ENCODE results near the gene RAPGEF1. TPM values are rescaled to one million over a fixed set of nuclear protein-coding genes. Genes with fewer than 3 reads are reported as not detected.

The RAPGEF1 gene
- total and polyA plus RNA-seq, 9 of the 15 experiments (the other 6 are each of a cell fraction or from before 2014, with no cell fraction given), result 0.06 to 44.1 (median 19.9) TPM

DNA sequence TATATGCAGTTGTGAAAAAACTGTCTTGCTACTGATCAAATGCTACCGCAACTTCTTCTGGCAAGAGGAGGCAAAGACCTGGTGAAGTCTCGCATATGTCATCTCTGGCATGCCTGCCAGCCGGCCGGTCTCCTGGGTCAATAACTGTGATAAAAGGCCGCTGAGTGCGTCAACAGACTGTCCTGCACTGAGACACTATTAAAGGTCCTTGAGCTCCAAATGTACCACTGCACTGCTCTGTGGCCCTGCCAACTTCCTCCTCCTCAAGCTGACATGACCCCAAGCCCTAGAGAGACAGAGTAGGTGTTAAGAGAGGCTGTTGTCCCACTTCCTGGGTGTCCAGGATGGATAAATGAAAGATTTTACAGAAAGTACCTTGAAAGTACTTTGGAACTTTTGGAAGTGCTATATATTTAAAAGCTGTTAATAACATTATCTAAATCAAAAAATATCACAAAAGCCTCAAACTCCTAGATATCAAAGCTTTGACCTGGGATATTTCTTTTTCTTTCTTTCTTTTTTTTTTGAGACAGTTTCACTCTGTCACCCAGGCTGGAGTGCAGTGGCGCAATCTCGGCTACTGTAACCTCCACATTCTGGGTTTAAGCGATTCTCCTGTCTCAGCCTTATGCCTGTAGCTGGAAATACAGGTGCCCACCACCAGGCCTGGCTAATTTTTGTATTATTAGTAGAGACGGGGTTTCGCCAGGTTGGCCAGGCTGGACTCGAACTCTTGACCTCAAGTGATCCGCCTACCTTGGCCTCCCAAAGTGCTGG, 31.5 kb downstream of the RAPGEF1 start (continued):
- 0 out of 2 replicates have a peak, but pooled peaks have one; percentile 13 for TF ChIP-seq ZNF583 (CRISPR knock-in tag; IDR thresholded peaks at IDR 0.05)

GRCh38 chr9:131707733-131708157, 32.1 kb downstream of the RAPGEF1 start:
- intact Hi-C loops (cut with micrococcal nuclease) (no loop called here), in situ Hi-C loops (cut with MboI) (loop anchor here (25.0 kb wide), 1 partner anchor 995 kb away; no protein-coding TSS in a partner anchor)
- no peak overlapping the region for H3K4me3 ChIP-seq
- ATAC-seq (peak; percentile 92), DNase-seq (ENCODE audit: extremely low read depth in 1 of 4, low spot score in 3 of 4) (peak in 3 of 4 experiments; percentile 31 to 74 (median 64)), FAIRE-seq (peak; percentile 75)
- CTCF ChIA-PET (ENCODE audit: low intra/inter-chr PET ratio), result no interaction called here
- peaks cover 6 to 16% of the 10 kb centered on the region in 2 experiments; a peak in 4 of 5 replicates for H3K4me1 ChIP-seq (replicated peaks in 1 of 2; ENCODE audit: control insufficient read depth in 2 of 2, insufficient read depth in 2 of 2, low read length in 2 of 2)
- no peaks in the 10 kb centered on the region for H3K9me1 ChIP-seq (ENCODE audit: control insufficient read depth, insufficient read depth, low read length)
- POLR2A ChIA-PET, result interaction anchor here (1.0 kb wide), 1 partner anchor 1141 kb away, joined by 3 read pairs; no protein-coding TSS in a partner anchor
- no peaks in the 10 kb centered on the region; the same call in 2 of the 3 replicates for H3K36me3 ChIP-seq (ENCODE audit: control insufficient read depth, insufficient read depth, low read length)
- peak overlapping the region in 1 of 2 experiments; percentile 44; a peak in 2 of 4 replicates for H3K9ac ChIP-seq (ENCODE audit: insufficient read depth in 1 of 2, low read depth in 2 of 2, low read length in 2 of 2)
- no peaks in the 10 kb centered on the region for H3K9me3 ChIP-seq (replicated peaks; ENCODE audit: control insufficient read depth, insufficient read depth, low read depth, low read length)
- peaks cover 19% of the 10 kb centered on the region for H3K79me2 ChIP-seq (ENCODE audit: control insufficient read depth, insufficient read depth, low read length)
- H3K4me2 ChIP-seq (ENCODE audit: insufficient read depth, low read length), result peak overlapping the region; percentile 36; the same call in 1 of the 2 replicates
- WGBS (ENCODE audit: insufficient coverage, low coverage, missing lambda C conversion rate), result 0% methylated on average over 4 of the region's 4 CpGs
- BruUV-seq (replicated peaks), result no TSS peak
- peaks cover 8% of the 10 kb centered on the region; the same call in 1 of the 2 replicates for H4K20me1 ChIP-seq (replicated peaks; ENCODE audit: control insufficient read depth, insufficient read depth, low read length)
- H3K27me3 ChIP-seq (ENCODE audit: control insufficient read depth in 2 of 2, insufficient read depth in 2 of 2, low read length in 2 of 2), result no peaks in the 10 kb centered on the region
- H2AFZ ChIP-seq (ENCODE audit: low read depth, low read length), result peak overlapping the region; percentile 59; the same call in 1 of the 2 replicates
- peak overlapping the region; percentile 68; the same call in 2 of the 3 replicates for H3K27ac ChIP-seq (ENCODE audit: extremely low read depth, low read depth, low read length)
- TF ChIP-seq, protein P1, sequence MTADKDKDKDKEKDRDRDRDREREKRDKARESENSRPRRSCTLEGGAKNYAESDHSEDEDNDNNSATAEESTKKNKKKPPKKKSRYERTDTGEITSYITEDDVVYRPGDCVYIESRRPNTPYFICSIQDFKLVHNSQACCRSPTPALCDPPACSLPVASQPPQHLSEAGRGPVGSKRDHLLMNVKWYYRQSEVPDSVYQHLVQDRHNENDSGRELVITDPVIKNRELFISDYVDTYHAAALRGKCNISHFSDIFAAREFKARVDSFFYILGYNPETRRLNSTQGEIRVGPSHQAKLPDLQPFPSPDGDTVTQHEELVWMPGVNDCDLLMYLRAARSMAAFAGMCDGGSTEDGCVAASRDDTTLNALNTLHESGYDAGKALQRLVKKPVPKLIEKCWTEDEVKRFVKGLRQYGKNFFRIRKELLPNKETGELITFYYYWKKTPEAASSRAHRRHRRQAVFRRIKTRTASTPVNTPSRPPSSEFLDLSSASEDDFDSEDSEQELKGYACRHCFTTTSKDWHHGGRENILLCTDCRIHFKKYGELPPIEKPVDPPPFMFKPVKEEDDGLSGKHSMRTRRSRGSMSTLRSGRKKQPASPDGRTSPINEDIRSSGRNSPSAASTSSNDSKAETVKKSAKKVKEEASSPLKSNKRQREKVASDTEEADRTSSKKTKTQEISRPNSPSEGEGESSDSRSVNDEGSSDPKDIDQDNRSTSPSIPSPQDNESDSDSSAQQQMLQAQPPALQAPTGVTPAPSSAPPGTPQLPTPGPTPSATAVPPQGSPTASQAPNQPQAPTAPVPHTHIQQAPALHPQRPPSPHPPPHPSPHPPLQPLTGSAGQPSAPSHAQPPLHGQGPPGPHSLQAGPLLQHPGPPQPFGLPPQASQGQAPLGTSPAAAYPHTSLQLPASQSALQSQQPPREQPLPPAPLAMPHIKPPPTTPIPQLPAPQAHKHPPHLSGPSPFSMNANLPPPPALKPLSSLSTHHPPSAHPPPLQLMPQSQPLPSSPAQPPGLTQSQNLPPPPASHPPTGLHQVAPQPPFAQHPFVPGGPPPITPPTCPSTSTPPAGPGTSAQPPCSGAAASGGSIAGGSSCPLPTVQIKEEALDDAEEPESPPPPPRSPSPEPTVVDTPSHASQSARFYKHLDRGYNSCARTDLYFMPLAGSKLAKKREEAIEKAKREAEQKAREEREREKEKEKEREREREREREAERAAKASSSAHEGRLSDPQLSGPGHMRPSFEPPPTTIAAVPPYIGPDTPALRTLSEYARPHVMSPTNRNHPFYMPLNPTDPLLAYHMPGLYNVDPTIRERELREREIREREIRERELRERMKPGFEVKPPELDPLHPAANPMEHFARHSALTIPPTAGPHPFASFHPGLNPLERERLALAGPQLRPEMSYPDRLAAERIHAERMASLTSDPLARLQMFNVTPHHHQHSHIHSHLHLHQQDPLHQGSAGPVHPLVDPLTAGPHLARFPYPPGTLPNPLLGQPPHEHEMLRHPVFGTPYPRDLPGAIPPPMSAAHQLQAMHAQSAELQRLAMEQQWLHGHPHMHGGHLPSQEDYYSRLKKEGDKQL (CRISPR knock-in tag; IDR thresholded peaks at IDR 0.05; ENCODE audit: borderline replicate concordance), result no peak
- TF ChIP-seq KAT2B (IDR thresholded peaks at IDR 0.05; ENCODE audit: low read depth, low read length) (no peak), HOXB6 (CRISPR knock-in tag; IDR thresholded peaks at IDR 0.05; ENCODE audit: borderline replicate concordance) (no peak), ZNF140 (CRISPR knock-in tag; IDR thresholded peaks at IDR 0.05) (no peak), IRF1 (CRISPR knock-in tag; IDR thresholded peaks at IDR 0.05; ENCODE audit: borderline replicate concordance) (no peak), NR3C1 (CRISPR knock-in tag; IDR thresholded peaks at IDR 0.05) (no peak)
- TF ChIP-seq, protein P2, sequence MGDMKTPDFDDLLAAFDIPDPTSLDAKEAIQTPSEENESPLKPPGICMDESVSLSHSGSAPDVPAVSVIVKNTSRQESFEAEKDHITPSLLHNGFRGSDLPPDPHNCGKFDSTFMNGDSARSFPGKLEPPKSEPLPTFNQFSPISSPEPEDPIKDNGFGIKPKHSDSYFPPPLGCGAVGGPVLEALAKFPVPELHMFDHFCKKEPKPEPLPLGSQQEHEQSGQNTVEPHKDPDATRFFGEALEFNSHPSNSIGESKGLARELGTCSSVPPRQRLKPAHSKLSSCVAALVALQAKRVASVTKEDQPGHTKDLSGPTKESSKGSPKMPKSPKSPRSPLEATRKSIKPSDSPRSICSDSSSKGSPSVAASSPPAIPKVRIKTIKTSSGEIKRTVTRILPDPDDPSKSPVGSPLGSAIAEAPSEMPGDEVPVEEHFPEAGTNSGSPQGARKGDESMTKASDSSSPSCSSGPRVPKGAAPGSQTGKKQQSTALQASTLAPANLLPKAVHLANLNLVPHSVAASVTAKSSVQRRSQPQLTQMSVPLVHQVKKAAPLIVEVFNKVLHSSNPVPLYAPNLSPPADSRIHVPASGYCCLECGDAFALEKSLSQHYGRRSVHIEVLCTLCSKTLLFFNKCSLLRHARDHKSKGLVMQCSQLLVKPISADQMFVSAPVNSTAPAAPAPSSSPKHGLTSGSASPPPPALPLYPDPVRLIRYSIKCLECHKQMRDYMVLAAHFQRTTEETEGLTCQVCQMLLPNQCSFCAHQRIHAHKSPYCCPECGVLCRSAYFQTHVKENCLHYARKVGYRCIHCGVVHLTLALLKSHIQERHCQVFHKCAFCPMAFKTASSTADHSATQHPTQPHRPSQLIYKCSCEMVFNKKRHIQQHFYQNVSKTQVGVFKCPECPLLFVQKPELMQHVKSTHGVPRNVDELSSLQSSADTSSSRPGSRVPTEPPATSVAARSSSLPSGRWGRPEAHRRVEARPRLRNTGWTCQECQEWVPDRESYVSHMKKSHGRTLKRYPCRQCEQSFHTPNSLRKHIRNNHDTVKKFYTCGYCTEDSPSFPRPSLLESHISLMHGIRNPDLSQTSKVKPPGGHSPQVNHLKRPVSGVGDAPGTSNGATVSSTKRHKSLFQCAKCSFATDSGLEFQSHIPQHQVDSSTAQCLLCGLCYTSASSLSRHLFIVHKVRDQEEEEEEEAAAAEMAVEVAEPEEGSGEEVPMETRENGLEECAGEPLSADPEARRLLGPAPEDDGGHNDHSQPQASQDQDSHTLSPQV (IDR thresholded peaks at IDR 0.05), result peak; percentile 74; the same call in 1 of the 2 replicates
